ENCODE measurements around the gene NKAIN2.
"Not testable (repeated sequence)": the region's sequence is repeated elsewhere in the genome, so short reads cannot be mapped to it uniquely, and the experiment has no call there.

The NKAIN2 gene

DNA sequence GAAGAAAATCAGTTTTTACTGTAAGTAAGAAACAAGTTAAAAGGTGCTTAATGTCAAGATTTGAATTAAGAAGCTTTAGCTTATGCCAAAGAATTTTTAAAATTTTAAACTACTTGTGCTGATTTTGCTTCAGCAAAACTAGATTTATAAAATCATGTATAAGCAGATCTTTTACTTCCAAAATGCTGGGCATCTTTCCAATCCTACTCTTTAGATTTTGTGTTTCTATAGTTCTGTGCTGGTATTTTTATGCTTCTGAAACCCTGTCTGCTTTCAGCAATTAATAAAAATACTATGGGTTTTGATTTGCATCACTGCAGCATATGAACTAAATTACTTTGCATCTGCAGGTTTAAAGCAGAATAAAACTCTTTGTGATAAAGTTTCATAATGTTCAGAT, 920.0 kb downstream of the NKAIN2 start:
- DNase-seq: no peak

DNA sequence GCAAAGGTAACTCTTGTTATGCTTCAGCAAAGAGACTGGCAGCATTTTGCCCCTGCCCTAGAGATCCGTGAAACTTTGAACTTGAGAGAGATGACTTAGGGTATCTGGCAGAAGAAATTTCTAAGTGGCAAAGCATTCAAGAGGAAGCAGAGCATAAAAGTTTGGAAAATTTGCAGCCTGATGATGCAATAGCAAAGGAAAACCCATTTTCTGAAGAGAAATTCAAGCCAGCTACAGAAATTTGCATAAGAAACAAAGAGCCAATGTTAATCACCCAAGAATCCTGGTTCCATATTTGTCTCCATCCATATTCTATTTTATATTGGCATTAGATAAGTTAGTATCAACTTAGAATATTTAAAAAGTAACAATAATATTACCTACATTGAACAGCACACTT, 934.1 kb downstream of the NKAIN2 start:
- not testable (repeated sequence) for DNase-seq

DNA sequence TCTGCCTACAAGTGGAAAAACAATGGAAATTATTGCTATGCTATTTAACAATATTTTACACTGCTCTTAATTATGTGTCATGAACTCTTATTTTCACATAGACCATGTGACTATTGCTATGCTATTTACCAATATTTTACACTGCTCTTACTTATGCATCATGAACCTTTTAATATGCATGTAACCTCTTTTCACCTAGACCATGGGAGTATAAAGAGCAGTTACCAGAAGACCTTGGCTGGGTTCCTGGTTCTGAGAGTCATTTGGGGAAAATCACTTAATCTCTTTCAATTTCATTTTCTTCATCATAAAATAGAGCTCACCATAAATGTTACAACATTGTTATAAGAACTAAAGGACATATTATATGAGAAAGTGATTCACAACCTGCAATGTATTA, 934.8 kb downstream of the NKAIN2 start:
- DNase-seq: no peak

GRCh38 chr6:124741341-124741740, 937.7 kb downstream of the NKAIN2 start:
- no peak for DNase-seq

GRCh38 chr6:124742971-124743370, 939.3 kb downstream of the NKAIN2 start:
- DNase-seq: no peak

GRCh38 chr6:124743420-124743819, 939.8 kb downstream of the NKAIN2 start:
- no peak for DNase-seq

- no peak for DNase-seq
Observed at GRCh38 chr6:124747349-124747748, 943.7 kb downstream of the NKAIN2 start.

GRCh38 chr6:124748778-124749177, 945.1 kb downstream of the NKAIN2 start:
- DNase-seq: no peak

DNA sequence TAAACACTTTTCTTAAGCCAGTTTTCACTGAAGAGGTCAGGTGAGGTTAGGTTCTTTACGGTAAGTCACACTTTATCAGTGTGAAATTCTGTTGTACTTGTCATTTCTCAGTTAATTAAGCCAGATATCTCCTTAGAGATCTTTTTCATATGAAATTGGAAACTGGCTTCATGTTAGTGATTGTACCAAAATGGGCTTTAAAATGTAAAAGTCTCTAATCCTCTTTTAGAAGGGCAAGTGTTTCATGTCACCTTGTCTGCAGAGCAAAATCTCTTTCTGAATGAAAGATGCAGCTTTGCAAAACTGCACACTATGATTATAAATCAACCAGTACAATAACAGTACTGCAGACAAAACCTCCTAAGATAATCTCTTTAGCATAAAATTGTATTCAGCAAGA, 949.3 kb downstream of the NKAIN2 start:
- no peak for DNase-seq

- DNase-seq: no peak
Observed at GRCh38 chr6:124753562-124754105, 950.0 kb downstream of the NKAIN2 start.

GRCh38 chr6:124755321-124755720, 951.7 kb downstream of the NKAIN2 start:
- no peak for DNase-seq

DNA sequence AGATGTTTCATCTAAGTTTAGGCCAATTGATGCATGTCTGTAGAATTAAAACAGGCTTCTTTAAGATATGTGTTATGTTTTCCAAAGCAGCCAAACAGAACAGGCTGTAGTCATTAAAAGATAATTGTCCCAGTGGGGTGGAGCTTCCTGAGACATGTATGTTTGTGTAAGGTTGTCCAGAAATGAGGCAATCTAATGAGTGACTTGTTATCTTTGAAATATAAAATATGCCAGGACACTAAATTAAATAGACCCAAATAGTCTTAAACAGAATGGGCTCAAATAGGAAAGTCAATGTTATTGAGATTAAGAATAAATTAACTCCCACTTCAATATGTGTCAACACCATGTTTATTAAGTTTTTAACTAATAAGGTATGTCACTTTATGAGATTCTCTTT, 953.9 kb downstream of the NKAIN2 start:
- DNase-seq: no peak

DNA sequence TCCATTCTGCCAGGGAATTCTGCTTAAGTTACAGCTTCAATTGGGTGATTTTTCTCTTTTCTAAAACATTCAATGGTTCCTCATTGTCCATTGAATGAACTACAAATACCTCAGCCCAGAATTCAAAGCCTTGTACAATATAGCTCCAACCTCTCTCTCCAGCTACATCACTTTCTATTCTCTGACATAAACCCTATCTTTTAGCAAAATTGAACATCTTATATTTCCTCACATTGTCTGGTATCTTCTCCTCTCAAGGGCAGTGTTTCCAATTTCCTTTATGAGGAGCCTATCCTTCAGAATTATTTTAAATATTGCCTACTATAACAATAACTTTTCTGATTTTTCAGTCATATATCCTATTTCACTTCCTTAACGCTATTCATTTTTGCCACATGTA, 955.0 kb downstream of the NKAIN2 start:
- no peak for DNase-seq

DNA sequence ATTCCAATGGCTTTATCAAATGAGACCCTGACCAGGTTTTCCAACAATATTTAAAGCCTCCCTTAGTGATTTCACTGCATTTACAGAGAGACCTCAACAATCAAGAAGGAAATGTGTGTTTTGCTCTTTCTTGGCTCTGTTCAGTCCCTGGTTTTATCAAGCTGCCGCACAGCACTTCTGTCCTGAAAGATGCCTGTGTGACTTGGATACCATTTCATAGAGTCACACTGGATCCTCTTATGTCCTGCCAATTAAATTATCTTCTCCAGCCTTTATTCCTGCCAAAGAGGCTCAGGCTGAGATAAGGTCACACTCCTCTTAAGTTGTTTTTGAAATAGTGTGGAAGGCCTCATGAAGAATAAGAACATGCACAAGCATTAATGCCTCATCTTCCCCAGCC, 961.6 kb downstream of the NKAIN2 start:
- DNase-seq: no peak

DNA sequence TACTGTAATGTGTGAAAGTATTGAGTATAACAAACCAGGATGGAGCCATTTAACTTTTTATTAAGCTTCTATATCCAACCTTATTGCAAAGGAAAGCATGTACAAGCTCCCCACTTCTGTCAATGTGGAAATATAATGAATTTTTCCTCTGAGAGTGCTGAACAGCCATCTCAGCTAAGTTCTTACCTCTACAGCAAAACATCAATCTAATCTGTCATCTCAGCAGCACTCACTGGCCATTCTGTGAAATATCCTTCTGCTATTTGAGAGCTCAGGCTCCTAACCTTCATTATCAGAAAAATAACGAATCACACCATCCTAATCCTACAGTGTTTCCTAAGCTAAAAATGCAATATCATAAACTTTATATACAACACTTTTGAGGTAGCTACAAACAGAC, 964.6 kb downstream of the NKAIN2 start:
- no peak for DNase-seq

DNA sequence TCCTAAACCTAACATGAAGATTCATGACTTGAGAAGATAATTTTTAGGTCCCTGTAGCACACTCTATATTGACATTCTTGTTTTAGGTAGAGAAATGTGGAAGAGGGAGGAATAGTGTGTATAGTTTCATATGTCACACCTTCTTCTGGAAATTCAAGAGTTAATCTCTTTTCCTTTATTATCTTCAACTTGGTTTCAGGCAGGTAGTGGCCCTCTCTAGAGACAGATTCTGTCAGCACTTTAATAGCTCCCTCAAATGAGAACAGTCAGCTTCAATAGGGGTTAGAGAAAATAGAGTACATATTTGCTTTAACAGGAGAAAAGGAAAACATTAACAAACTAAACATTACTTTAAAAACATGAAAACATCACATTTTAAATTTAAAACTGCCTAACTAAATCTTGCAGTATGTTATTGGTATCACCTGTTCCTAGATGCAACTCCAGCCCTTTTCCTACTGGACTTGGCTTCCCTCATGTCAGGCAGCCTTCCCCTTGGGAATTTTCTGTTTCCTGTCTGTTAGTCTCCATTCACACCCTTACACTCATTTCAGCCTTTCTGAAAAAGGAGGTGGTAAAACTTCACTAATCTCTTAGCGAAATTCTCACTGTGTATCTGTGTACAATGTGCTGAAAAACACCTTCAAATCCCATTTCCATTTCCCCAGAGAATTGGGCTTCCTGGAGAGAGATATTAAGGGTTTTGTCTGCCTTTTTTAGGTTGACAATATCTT, 966.3 kb downstream of the NKAIN2 start:
- no peak for DNase-seq

GRCh38 chr6:124770784-124771183, 967.1 kb downstream of the NKAIN2 start:
- DNase-seq: no peak

- no peak for DNase-seq
Observed at GRCh38 chr6:124772733-124773319, 969.2 kb downstream of the NKAIN2 start.

DNA sequence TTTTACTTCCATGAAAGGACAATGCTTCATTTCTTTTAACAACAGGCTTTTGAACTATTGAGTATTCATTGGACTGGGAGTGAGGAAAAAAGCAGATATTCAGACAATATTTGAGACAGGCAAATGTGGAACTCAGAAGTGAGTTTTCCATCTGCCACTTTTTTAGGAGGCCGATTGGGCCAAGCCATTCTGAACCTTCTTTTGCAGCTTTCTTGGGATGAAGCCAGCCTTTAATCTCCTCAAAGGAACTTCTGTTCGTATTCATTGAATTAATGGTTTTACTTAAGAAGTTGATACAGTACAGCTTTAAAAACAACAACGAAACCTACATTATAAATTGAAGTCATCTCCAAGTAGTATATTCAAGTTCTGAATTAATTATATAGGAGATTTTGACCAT, 971.5 kb downstream of the NKAIN2 start:
- DNase-seq: no peak

- DNase-seq: no peak
Observed at GRCh38 chr6:124777863-124778262, 974.2 kb downstream of the NKAIN2 start.

DNA sequence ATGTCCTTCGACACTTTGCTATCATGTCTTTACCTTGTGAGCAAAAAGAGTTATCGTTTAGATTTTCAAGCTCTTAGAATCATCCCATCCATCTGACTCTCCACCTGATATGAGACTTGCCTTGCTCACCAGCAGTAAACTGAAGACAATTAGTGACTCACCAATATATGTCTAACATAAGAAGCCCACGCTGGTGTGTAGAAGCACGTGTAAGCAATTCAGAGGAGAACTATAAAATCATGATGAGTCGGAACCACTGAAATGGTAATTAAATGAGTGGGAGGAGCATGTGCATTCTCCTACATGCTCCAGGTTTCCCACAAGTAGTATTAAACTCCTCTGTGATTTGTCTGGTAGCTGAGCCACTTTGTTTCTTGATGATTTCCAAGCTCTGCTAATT, 977.0 kb downstream of the NKAIN2 start:
- no peak for DNase-seq

DNA sequence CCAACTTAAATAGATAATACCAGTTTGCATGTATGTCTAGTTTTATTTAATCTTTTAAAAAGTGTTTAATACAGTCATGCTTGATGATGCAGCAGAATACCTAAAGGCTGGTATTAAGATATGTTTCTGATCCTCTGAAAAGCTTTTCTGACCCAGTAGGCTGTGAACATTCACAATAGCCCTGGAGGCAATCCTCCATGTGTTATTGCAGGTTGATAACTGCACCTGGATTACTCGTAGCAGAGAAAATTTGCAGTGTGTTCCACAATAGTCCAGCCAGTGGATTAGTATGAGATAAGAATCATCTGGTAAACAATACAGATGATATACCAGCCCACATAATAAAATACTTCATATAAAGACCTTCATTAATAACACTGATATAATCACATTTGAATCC, 979.7 kb downstream of the NKAIN2 start:
- no peak for DNase-seq

GRCh38 chr6:124791156-124791555, 987.5 kb downstream of the NKAIN2 start:
- no peak for DNase-seq

DNA sequence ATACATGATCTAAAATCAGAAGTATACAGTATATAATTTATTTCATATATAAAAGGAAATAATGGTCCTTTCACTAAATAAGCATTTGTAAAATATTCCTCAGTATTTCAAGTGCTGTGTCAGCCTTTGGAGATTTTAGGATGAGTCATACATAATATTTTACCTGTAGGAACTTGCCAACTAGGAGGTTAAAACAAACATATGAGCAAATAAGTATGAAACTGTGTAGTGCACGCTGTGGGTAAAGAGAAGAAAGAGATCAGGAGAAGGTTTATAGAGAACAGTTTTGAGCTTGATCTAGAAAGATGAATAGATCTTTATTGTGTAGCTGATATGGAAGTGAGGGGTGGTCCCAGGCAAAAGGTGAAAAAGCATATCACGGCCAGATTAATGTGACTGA, 988.7 kb downstream of the NKAIN2 start:
- no peak for DNase-seq

GRCh38 chr6:124793398-124793797, 989.7 kb downstream of the NKAIN2 start:
- DNase-seq: no peak

Measured in activated CD4-positive, alpha-beta T cell treated with anti-CD3 and anti-CD28 coated beads, Interleukin-2, Interleukin-6, amounts not matched to agents 100 ng/mL and 50 ng/mL, durations not matched to agents 16 hours and 8 hours (primary cell).